Measurements from ENCODE around the gene USHBP1.

USHBP1 gene

DNA sequence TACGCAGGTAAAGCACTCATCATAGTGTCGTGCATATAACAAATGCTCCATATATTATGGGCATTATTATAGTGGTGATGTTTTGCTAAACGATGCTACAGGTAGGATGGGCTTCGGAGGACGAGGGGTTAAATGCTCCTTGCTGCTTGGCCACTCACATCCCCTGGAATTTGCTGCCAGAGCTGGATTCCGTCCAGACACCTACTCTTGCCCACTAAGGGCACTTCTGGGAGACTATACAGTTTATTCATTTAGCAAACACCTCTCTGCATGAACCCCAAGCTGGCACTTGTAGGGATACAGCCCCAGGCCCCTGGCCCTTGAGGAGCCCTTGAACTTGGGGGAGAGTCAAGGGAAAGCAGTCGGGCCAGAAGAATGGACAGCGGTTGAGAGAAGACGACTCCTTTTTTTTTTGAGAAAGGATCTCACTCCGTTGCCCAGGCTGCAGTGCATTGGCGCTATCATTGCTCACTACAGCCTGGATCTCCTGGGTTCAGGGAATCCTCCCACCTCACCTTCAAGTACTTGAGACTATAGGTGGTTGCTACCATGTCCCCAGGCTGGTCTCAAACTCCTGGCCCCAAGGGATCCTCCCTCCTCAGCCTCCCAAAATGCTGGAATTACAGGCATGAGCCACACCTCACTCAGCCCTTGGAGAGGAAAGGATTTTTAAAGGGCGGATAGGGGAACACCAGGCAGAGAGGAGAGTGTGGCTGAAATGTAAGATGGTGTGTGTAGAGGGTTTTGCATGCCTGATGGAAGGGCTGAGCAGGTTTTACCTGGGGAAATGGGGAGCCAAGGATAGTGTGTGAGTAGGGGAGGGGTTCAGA lies 40.1 kb upstream of the USHBP1 start:
- peak overlapping the region; percentile 34 to 86 for H2BK12ac ChIP-seq (ENCODE audit: low read length in 2 of 2)
- peaks cover 0 to 24% of the 10 kb centered on the region in 2 experiments for H3K36me3 ChIP-seq (ENCODE audit: control insufficient read depth in 1 of 2, insufficient read depth in 2 of 2, low read depth in 1 of 2, low read length in 2 of 2)
- H2BK5ac ChIP-seq (ENCODE audit: low read depth, low read length, poor library complexity, severe bottlenecking) = no peak overlapping the region
- no peak overlapping the region for H3K4me2 ChIP-seq (ENCODE audit: low read length, poor library complexity, severe bottlenecking)
- H4K91ac ChIP-seq (ENCODE audit: low read length) = no peak overlapping the region
- no peak for DNase-seq
- H2BK120ac ChIP-seq (ENCODE audit: low read depth, low read length) = no peak overlapping the region
- H3K18ac ChIP-seq (ENCODE audit: low read depth in 1 of 2, low read length in 2 of 2) = peak overlapping the region in 1 of 2 experiments; percentile 50
- H3K27ac ChIP-seq (ENCODE audit: low read length, poor library complexity, severe bottlenecking) = peak overlapping the region; percentile 78
- no peak overlapping the region for H4K8ac ChIP-seq (ENCODE audit: low read length)
- no peak overlapping the region for H2BK15ac ChIP-seq (ENCODE audit: low read depth, poor library complexity, severe bottlenecking)
- peaks cover 33% of the 10 kb centered on the region for H3K79me1 ChIP-seq (replicated peaks; ENCODE audit: low read length, poor library complexity, severe bottlenecking)
- H3K27me3 ChIP-seq (ENCODE audit: control insufficient read depth in 1 of 2, insufficient read depth in 1 of 2, low read length in 2 of 2) = no peaks in the 10 kb centered on the region
- H3K4ac ChIP-seq (ENCODE audit: low read depth in 1 of 2, low read length in 2 of 2) = peak overlapping the region in 1 of 2 experiments; percentile 62
- no peaks in the 10 kb centered on the region for H3K9me3 ChIP-seq (ENCODE audit: control insufficient read depth, low read length)
- no peak overlapping the region for H3K14ac ChIP-seq (ENCODE audit: low read length in 2 of 2)
- peaks cover 32% of the 10 kb centered on the region for H3K4me1 ChIP-seq (ENCODE audit: control insufficient read depth, insufficient read depth, low read depth, low read length)
- peak overlapping the region; percentile 94 for H3K9ac ChIP-seq (ENCODE audit: low read length)
- no peak overlapping the region for H3K23ac ChIP-seq (ENCODE audit: low read length in 2 of 2)
- peak overlapping the region; percentile 36 for H2AK5ac ChIP-seq (ENCODE audit: low read length, severe bottlenecking)
- H2AFZ ChIP-seq (ENCODE audit: low read depth, low read length) = no peak overlapping the region
- H3K4me3 ChIP-seq (ENCODE audit: insufficient read depth in 1 of 2, low read depth in 1 of 2, low read length in 2 of 2) = peak overlapping the region in 1 of 2 experiments; percentile 95
- 92% methylated on average over 12 of the region's 12 CpGs for WGBS

DNA sequence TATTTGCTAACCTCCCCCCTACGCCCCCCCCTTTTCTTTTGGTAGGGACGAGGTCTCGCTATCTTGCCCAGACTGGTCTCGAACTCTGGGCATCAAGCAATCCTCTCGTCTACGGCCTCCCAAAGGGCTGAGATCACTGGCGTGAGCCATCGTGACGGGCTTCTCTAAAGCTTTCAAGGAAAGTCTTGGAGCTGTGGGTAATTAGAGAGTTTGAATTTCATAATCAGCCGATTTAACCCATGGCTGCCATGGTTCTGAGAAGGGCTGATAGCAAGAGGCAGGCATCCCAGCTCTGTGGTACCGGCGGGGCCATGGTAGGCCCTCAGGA lies 39.4 kb upstream of the USHBP1 start:
- H2AFZ ChIP-seq (ENCODE audit: low read depth, low read length) = no peak overlapping the region
- no peak for DNase-seq

DNA sequence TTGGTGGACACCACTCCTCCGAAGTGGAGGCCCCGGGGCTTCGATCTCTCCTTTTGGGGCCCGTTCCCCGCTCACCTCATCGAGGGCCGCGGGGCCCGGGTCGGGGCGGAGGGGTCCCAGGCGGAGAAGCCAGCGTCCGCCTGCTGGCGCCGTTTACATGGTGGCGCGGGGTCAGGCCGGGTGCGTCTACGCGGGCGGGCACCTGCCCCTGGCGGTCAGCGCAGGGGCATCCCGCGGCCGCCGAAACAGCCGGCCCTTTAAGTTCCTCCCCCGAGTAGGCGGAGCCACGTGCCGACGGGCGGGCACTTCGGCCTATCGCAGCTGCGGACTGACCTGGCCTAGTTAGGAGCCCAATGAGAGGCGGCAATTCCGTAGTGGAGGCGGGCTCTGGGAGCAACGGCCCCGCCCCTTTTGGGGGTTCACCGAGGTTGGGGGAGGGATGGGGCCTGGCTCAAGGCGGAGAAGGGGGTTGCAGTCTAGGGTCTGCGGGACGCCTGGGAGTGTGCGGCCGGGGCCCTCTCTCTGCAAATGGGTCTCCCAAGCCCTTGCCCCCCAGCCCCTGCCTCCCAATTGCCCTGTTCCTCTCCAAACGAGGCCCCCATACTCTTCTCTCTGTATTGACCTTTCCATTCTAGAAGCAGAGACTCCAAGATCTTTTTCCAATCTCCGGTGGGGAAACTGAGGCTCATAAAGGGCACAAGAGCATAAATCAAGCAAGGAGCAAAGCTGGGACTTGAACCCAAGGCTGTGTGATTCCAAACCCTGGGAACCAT lies 38.8 kb upstream of the USHBP1 start, which contains the start of gene ABHD8:
Gene ABHD8 (minus strand): TSS at position 259 of the 773 bp plus-strand sequence. CDS start 1,809 bp downstream, outside the sequence.
- H3K9me3 ChIP-seq (ENCODE audit: control insufficient read depth, low read length) = no peaks in the 10 kb centered on the region
- H3K4me1 ChIP-seq (ENCODE audit: control insufficient read depth, insufficient read depth, low read depth, low read length) = peaks cover 31% of the 10 kb centered on the region
- H4K91ac ChIP-seq (ENCODE audit: low read length) = peak within 1 kb of the TSS; percentile 50
- peak within 1 kb of the TSS; percentile 74 for H3K4me2 ChIP-seq (ENCODE audit: low read length, poor library complexity, severe bottlenecking)
- H2BK5ac ChIP-seq (ENCODE audit: low read depth, low read length, poor library complexity, severe bottlenecking) = no peak within 1 kb of the TSS
- no peaks in the 10 kb centered on the region for H3K27me3 ChIP-seq (ENCODE audit: control insufficient read depth in 1 of 2, insufficient read depth in 1 of 2, low read length in 2 of 2)
- peak within 1 kb of the TSS; percentile 69 to 91 for H3K18ac ChIP-seq (ENCODE audit: low read depth in 1 of 2, low read length in 2 of 2)
- peak within 1 kb of the TSS; percentile 95 for H4K8ac ChIP-seq (ENCODE audit: low read length)
- no peak within 1 kb of the TSS for H3K27ac ChIP-seq (ENCODE audit: low read length, poor library complexity, severe bottlenecking)
- peak within 1 kb of the TSS; percentile 35 to 45 for H3K4ac ChIP-seq (ENCODE audit: low read depth in 1 of 2, low read length in 2 of 2)
- peak within 1 kb of the TSS; percentile 83 for H2BK120ac ChIP-seq (ENCODE audit: low read depth, low read length)
- peak within 1 kb of the TSS; percentile 44 to 92 for H3K14ac ChIP-seq (ENCODE audit: low read length in 2 of 2)
- H3K23ac ChIP-seq (ENCODE audit: low read length in 2 of 2) = no peak within 1 kb of the TSS
- peak within 1 kb of the TSS; percentile 77 for H3K9ac ChIP-seq (ENCODE audit: low read length)
- H3K4me3 ChIP-seq (ENCODE audit: insufficient read depth in 1 of 2, low read depth in 1 of 2, low read length in 2 of 2) = peak within 1 kb of the TSS; percentile 73 to 77
- H2BK12ac ChIP-seq (ENCODE audit: low read length in 2 of 2) = peak within 1 kb of the TSS; percentile 48 to 77
- WGBS = 3% methylated on average over 45 of the region's 52 CpGs
- H2AK5ac ChIP-seq (ENCODE audit: low read length, severe bottlenecking) = peak within 1 kb of the TSS; percentile 89
- no peak within 1 kb of the TSS for H2AFZ ChIP-seq (ENCODE audit: low read depth, low read length)
- peak; percentile 94 for DNase-seq
- peak within 1 kb of the TSS; percentile 89 for H2BK15ac ChIP-seq (ENCODE audit: low read depth, poor library complexity, severe bottlenecking)
- H3K36me3 ChIP-seq (ENCODE audit: control insufficient read depth in 1 of 2, insufficient read depth in 2 of 2, low read depth in 1 of 2, low read length in 2 of 2) = peaks cover 0 to 32% of the 10 kb centered on the region in 2 experiments
- peaks cover 35% of the 10 kb centered on the region for H3K79me1 ChIP-seq (replicated peaks; ENCODE audit: low read length, poor library complexity, severe bottlenecking)

More for the DNA sequence above, 39.4 kb upstream of the USHBP1 start:
- H3K18ac ChIP-seq (ENCODE audit: low read depth in 1 of 2, low read length in 2 of 2) = no peak overlapping the region
- peak overlapping the region; percentile 17 for H3K9ac ChIP-seq (ENCODE audit: low read length)
- peak overlapping the region in 1 of 2 experiments; percentile 77 for H3K4me3 ChIP-seq (ENCODE audit: insufficient read depth in 1 of 2, low read depth in 1 of 2, low read length in 2 of 2)
- no peak overlapping the region for H3K14ac ChIP-seq (ENCODE audit: low read length in 2 of 2)
- H4K8ac ChIP-seq (ENCODE audit: low read length) = peak overlapping the region; percentile 95
- no peak overlapping the region for H3K27ac ChIP-seq (ENCODE audit: low read length, poor library complexity, severe bottlenecking)
- no peak overlapping the region for H2BK120ac ChIP-seq (ENCODE audit: low read depth, low read length)
- WGBS = 89% methylated on average over 12 of the region's 12 CpGs
- H2AK5ac ChIP-seq (ENCODE audit: low read length, severe bottlenecking) = peak overlapping the region; percentile 89
- peaks cover 0 to 26% of the 10 kb centered on the region in 2 experiments for H3K36me3 ChIP-seq (ENCODE audit: control insufficient read depth in 1 of 2, insufficient read depth in 2 of 2, low read depth in 1 of 2, low read length in 2 of 2)
- H3K23ac ChIP-seq (ENCODE audit: low read length in 2 of 2) = no peak overlapping the region
- H3K9me3 ChIP-seq (ENCODE audit: control insufficient read depth, low read length) = no peaks in the 10 kb centered on the region
- H3K4ac ChIP-seq (ENCODE audit: low read depth in 1 of 2, low read length in 2 of 2) = peak overlapping the region in 1 of 2 experiments; percentile 45
- H2BK12ac ChIP-seq (ENCODE audit: low read length in 2 of 2) = peak overlapping the region in 1 of 2 experiments; percentile 48
- H3K27me3 ChIP-seq (ENCODE audit: control insufficient read depth in 1 of 2, insufficient read depth in 1 of 2, low read length in 2 of 2) = no peaks in the 10 kb centered on the region
- H3K4me1 ChIP-seq (ENCODE audit: control insufficient read depth, insufficient read depth, low read depth, low read length) = peaks cover 31% of the 10 kb centered on the region
- peaks cover 34% of the 10 kb centered on the region for H3K79me1 ChIP-seq (replicated peaks; ENCODE audit: low read length, poor library complexity, severe bottlenecking)
- no peak overlapping the region for H2BK5ac ChIP-seq (ENCODE audit: low read depth, low read length, poor library complexity, severe bottlenecking)
- H4K91ac ChIP-seq (ENCODE audit: low read length) = no peak overlapping the region
- H3K4me2 ChIP-seq (ENCODE audit: low read length, poor library complexity, severe bottlenecking) = no peak overlapping the region
- no peak overlapping the region for H2BK15ac ChIP-seq (ENCODE audit: low read depth, poor library complexity, severe bottlenecking)
